ENCODE measurements around the gene PSMG4.

The PSMG4 gene

DNA sequence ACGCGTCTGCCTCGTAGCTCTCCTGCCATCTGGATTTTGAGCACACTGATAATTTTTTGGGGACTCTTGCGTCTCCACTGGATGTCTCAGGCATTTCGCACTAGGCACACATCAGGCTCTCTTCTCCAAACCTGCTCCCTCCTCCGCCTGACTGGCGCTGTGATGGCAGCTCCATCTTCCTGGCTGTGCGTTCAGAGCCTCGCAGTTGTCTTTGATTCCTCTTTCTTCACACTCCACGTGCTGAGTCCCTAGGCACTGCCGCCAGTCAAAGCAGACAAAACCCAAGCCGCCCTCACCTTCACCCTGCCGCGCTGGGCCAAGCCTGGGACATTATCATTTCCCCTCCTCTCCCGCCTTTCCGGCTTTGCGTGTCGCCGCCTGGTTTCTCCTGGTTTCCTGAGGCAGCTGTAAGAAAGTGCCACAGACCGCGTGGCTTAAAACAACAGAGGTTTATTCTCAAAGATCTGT is 778 bp downstream of the PSMG4 start:
- Histone ChIP-seq H3K4me2 (ENCODE audit: low read length) (peak overlapping the region; percentile 87), H3F3A (ENCODE audit: control insufficient read depth, insufficient read depth) (no peaks in the 10 kb centered on the region), H3K9me3 (ENCODE audit: control insufficient read depth, insufficient read depth, low read length) (peaks cover 6% of the 10 kb centered on the region; the same call in 1 of the 2 replicates), H3K9me2 (replicated peaks; ENCODE audit: control insufficient read depth, low read length) (no peaks in the 10 kb centered on the region), H3K36me3 (ENCODE audit: control insufficient read depth, low read length) (peaks cover 38% of the 10 kb centered on the region), H3K4me1 (ENCODE audit: control insufficient read depth, low read length) (peaks cover 14% of the 10 kb centered on the region), H3K79me2 (ENCODE audit: control insufficient read depth, low read length) (peaks cover 55% of the 10 kb centered on the region), H3K4me3 (ENCODE audit: low read length) (peak overlapping the region; percentile 75), H4K20me1 (ENCODE audit: control insufficient read depth, insufficient read depth, low read depth, low read length) (no peaks in the 10 kb centered on the region; the same call in 1 of the 2 replicates), H3K27ac (ENCODE audit: low read depth, low read length) (peak overlapping the region; percentile 21), H3K27me3 (ENCODE audit: control insufficient read depth, low read length) (no peaks in the 10 kb centered on the region)
- no peak for TF ChIP-seq EZH2phosphoT487 (IDR thresholded peaks at IDR 0.05; ENCODE audit: borderline replicate concordance, low read length)
- TF ChIP-seq, protein P1, sequence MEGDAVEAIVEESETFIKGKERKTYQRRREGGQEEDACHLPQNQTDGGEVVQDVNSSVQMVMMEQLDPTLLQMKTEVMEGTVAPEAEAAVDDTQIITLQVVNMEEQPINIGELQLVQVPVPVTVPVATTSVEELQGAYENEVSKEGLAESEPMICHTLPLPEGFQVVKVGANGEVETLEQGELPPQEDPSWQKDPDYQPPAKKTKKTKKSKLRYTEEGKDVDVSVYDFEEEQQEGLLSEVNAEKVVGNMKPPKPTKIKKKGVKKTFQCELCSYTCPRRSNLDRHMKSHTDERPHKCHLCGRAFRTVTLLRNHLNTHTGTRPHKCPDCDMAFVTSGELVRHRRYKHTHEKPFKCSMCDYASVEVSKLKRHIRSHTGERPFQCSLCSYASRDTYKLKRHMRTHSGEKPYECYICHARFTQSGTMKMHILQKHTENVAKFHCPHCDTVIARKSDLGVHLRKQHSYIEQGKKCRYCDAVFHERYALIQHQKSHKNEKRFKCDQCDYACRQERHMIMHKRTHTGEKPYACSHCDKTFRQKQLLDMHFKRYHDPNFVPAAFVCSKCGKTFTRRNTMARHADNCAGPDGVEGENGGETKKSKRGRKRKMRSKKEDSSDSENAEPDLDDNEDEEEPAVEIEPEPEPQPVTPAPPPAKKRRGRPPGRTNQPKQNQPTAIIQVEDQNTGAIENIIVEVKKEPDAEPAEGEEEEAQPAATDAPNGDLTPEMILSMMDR (IDR thresholded peaks at IDR 0.05; ENCODE audit: low read depth, low read length, poor library complexity, severe bottlenecking), result peak; percentile 21

DNA sequence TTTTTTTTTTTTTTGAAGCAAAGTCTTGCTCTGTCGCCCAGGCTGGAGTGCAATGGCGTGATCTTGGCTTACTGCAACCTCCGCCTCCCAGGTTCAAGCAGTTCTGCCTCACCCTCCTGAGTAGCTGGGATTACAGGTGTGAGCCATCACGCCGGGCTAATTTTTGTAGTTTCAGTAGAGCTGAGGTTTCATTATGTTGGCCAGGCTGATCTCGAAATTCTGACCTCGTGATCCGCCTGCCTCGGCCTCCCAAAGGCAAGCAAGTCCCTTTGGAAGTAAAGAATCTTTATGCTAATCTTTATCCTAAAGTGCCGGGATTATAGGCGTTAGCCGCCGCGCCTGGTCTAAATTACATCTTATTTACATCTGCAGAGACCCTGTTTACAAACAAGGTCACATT is 1.5 kb downstream of the PSMG4 start:
- no peaks in the 10 kb centered on the region for H3F3A ChIP-seq (ENCODE audit: control insufficient read depth, insufficient read depth)
- no peak overlapping the region for H3K4me3 ChIP-seq (ENCODE audit: low read length)
- peaks cover 45% of the 10 kb centered on the region for H3K36me3 ChIP-seq (ENCODE audit: control insufficient read depth, low read length)
- H3K9me2 ChIP-seq (replicated peaks; ENCODE audit: control insufficient read depth, low read length), result no peaks in the 10 kb centered on the region
- peaks cover 1% of the 10 kb centered on the region; the same call in 1 of the 2 replicates for H3K9me3 ChIP-seq (ENCODE audit: control insufficient read depth, insufficient read depth, low read length)
- H3K4me2 ChIP-seq (ENCODE audit: low read length), result peak overlapping the region; percentile 39
- no peaks in the 10 kb centered on the region; the same call in 1 of the 2 replicates for H4K20me1 ChIP-seq (ENCODE audit: control insufficient read depth, insufficient read depth, low read depth, low read length)
- H3K4me1 ChIP-seq (ENCODE audit: control insufficient read depth, low read length), result peaks cover 14% of the 10 kb centered on the region
- no peak for TF ChIP-seq EZH2phosphoT487 (IDR thresholded peaks at IDR 0.05; ENCODE audit: borderline replicate concordance, low read length)
- TF ChIP-seq, protein P1 (IDR thresholded peaks at IDR 0.05; ENCODE audit: low read depth, low read length, poor library complexity, severe bottlenecking), result no peak
- H3K27me3 ChIP-seq (ENCODE audit: control insufficient read depth, low read length), result no peaks in the 10 kb centered on the region
- H3K27ac ChIP-seq (ENCODE audit: low read depth, low read length), result no peak overlapping the region
- H3K79me2 ChIP-seq (ENCODE audit: control insufficient read depth, low read length), result peaks cover 63% of the 10 kb centered on the region

DNA sequence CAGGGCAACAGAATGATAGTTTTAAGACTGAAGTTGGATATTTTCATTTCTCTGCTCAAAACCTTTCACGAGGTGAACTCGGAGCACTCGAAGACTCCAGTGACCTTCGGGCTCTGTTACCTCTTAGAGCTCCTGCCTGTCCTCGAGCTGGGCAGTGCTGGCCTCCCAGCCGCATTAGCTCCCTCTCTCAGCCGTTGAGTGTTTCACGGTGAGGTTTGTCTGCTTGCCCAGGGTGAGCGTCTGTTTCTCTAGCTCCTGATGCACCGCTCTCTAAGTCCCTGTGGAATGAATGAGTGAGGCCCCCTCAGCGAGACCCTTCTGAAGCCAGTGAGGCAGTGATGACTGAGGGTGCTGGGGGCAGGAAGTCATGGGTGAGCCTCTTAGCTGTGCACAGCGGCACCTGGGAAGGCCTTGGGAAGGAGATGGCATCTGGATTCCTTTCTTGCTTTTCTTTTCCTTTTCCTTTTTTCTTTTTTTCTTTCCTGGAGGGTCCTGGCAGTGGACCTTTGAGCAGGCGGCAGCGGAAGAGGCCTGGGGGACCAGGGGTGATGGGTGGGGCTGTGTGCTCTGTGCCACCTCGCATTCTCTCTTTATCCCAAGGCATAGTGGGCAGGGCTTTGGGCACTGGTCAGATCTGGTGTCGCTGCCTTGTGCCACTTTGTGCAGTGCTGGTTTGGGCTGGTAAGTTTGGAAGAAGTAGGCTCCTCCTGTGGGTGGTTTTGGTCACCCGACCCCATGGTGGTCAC is 2.2 kb downstream of the PSMG4 start:
- H4K20me1 ChIP-seq (ENCODE audit: control insufficient read depth, insufficient read depth, low read depth, low read length), result no peaks in the 10 kb centered on the region; the same call in 1 of the 2 replicates
- peaks cover 49% of the 10 kb centered on the region for H3K36me3 ChIP-seq (ENCODE audit: control insufficient read depth, low read length)
- no peaks in the 10 kb centered on the region for H3K9me3 ChIP-seq (ENCODE audit: control insufficient read depth, insufficient read depth, low read length)
- peak overlapping the region; percentile 39 for H3K4me2 ChIP-seq (ENCODE audit: low read length)
- no peak overlapping the region; the same call in 1 of the 2 replicates for H3K4me3 ChIP-seq (ENCODE audit: low read length)
- H3K27ac ChIP-seq (ENCODE audit: low read depth, low read length), result no peak overlapping the region
- H3K79me2 ChIP-seq (ENCODE audit: control insufficient read depth, low read length), result peaks cover 69% of the 10 kb centered on the region
- H3K4me1 ChIP-seq (ENCODE audit: control insufficient read depth, low read length), result peaks cover 14% of the 10 kb centered on the region
- H3K9me2 ChIP-seq (replicated peaks; ENCODE audit: control insufficient read depth, low read length), result no peaks in the 10 kb centered on the region
- H3F3A ChIP-seq (ENCODE audit: control insufficient read depth, insufficient read depth), result no peaks in the 10 kb centered on the region
- TF ChIP-seq, protein P1 (IDR thresholded peaks at IDR 0.05; ENCODE audit: low read depth, low read length, poor library complexity, severe bottlenecking), result no peak
- TF ChIP-seq EZH2phosphoT487 (IDR thresholded peaks at IDR 0.05; ENCODE audit: borderline replicate concordance, low read length), result no peak
- no peaks in the 10 kb centered on the region for H3K27me3 ChIP-seq (ENCODE audit: control insufficient read depth, low read length)
